Adrenal gland (tissue), 19 donors: ENCODE measurements around the gene MALT1. TPM values are rescaled to one million over a fixed set of nuclear protein-coding genes. Genes with fewer than 3 reads are reported as not detected.

Experiments used
- DNase-seq, 7 donors: peaks; one replicate each; pipeline ENCODE4 v3.0.0-alpha.2; 2019 to 2020
- H3K27ac ChIP-seq, 5 donors: fragments of 200-600 bp; sonication (generic) in 4 of 5; 1 replicate in 3 of 5; 2 replicates in 2 of 5; pipeline versions ENCODE4 v1.5.1 to v1.8.0; 2016 to 2020; ENCODE audit warnings: mild to moderate bottlenecking in 1 of 5
- H3K27me3 ChIP-seq: fragments of 200-600 bp; 2 replicates; pipeline ENCODE4 v1.8.0; 2021
- H3K36me3 ChIP-seq, 2 donors: fragments of 200-600 bp; replicated peaks in 1 of 2; 1 replicate in 1 of 2; 2 replicates in 1 of 2; pipeline versions ENCODE4 v1.5.1 to v1.8.0; 2018 to 2022
- H3K4me1 ChIP-seq, 2 donors: fragments of 200-600 bp; replicated peaks in 1 of 2; 1 replicate in 1 of 2; 2 replicates in 1 of 2; pipeline versions ENCODE4 v1.5.1 to v1.8.0; 2018 to 2021
- H3K4me3 ChIP-seq, 4 donors: fragments of 200-600 bp; sonication (generic) in 3 of 4; one replicate each; pipeline ENCODE4 v1.5.1; 2016 to 2018
- H3K9me3 ChIP-seq, 3 donors: fragments of 200-600 bp; sonication (generic) in 1 of 3; replicated peaks in 1 of 3; 1 replicate in 2 of 3; 2 replicates in 1 of 3; pipeline versions ENCODE4 v1.5.1 to v1.8.0; 2016 to 2021
- CTCF ChIP-seq, 6 experiments: fragments of 450-650 bp in 4 of 6; fragments of 200-600 bp in 2 of 6; sonication (generic) in 1 of 6; IDR thresholded peaks; 1 replicate in 5 of 6; 2 replicates in 1 of 6; pipeline versions ENCODE4 v1.5.1 to v1.8.0; 2016 to 2021; ENCODE audit warnings: antibody characterized with exemption in 6 of 6, mild to moderate bottlenecking in 2 of 6, moderate library complexity in 1 of 6
- POLR2A ChIP-seq, 2 donors: fragments of 450-650 bp; IDR thresholded peaks; one replicate each; pipeline ENCODE4 v1.6.1; 2017; ENCODE audit warnings: antibody characterized with exemption in 2 of 2, mild to moderate bottlenecking in 2 of 2, moderate library complexity in 1 of 2
- WGBS, 4 donors: extraction: QIAGEN DNeasy Blood & Tissue Kit in 2 of 4; methylation state at CpG; one replicate each; pipeline versions ENCODE4 v1.1.5 to v1.1.7; 2013 to 2017; 5-methylcytosine and 5-hydroxymethylcytosine counted together
- intact Hi-C, 2 donors: fragments of 100-400 bp; cut with DNase I; formaldehyde crosslinking; loops; one replicate each; pipeline versions ENCODE4 v1.14.1 to v1.15.0; 2022 to 2023
- long read RNA-seq, 10 donors: library from polyadenylated mRNA in 3 of 10; unstranded in 2 of 10; stranded (forward) in 1 of 10; transcript quantifications; one replicate each; pipeline ENCODE4 v2.0.0 and lab custom pipeline, GENCODE V29; 2021 to 2026
- polyA plus RNA-seq, 3 donors: library from polyadenylated mRNA; stranded (reverse); fragments of 200-250 nt in 2 of 3; fragments of 350-450 nt in 1 of 3; fragmentation: Illumina TruSeq in 1 of 3; extraction: RNeasy Lipid Tissue Mini Kit (QIAGEN cat#74804) in 1 of 3; gene quantifications; one replicate each; pipeline ENCODE4 v1.2.3, GENCODE V29; 2013 to 2014
- total RNA-seq, 9 donors: library from RNA; depleted of rRNA in 4 of 9; stranded (reverse); fragments of >200 nt in 4 of 9; fragments of 120-200 nt in 1 of 9; fragmentation: NEBNext Ultra II Directional in 1 of 9; extraction: Animal tissue kit (Norgen Biotek cat#: 25700) in 1 of 9; gene quantifications; one replicate each; pipeline versions ENCODE4 v1.1.0 to v1.2.4, GENCODE V29; 2013 to 2023
- donor health status: healthy with polysubstance abuse.
- donor health status: Bipolar disorder and iron deficiency.
- donor health status: DM: yes; HTN: yes; CAD: no.
- donor health status: DM: no; HTN: no; CAD: no.
- donor health status: DM: no; HTN: no; CAD: no.
- donor health status: DM: yes; HTN: yes; CAD: no.

MALT1 gene
- 10 to 100 TPM in 3 of 9 donors, 1 to 10 TPM in 6; 6.7 to 19.2 (median 9.8) TPM for total RNA-seq
- polyA plus RNA-seq: 1 to 10 TPM; 4.2 to 8.0 (median 4.8) TPM
- long read RNA-seq, donor 1, full-length matches to known transcripts: 1 of 1 reads
- long read RNA-seq, donor 1, partial matches to known transcripts: 0 of 1 reads
- long read RNA-seq, donor 1, other reads (novel, unspliced or antisense): 0 of 1 reads
- long read RNA-seq, donor 2: 0 reads
- long read RNA-seq, donor 3: 0 reads
- long read RNA-seq, donor 4: 0 reads
- long read RNA-seq, donor 5, full-length matches to known transcripts: 11 of 14 reads
- long read RNA-seq, donor 5, partial matches to known transcripts: 0 of 14 reads
- long read RNA-seq, donor 5, other reads (novel, unspliced or antisense): 3 of 14 reads
- long read RNA-seq, donor 6, partial matches to known transcripts: 0 of 1 reads
- long read RNA-seq, donor 6, other reads (novel, unspliced or antisense): 1 of 1 reads
- long read RNA-seq, donor 7, full-length matches to known transcripts: 2 of 2 reads
- long read RNA-seq, donor 7, partial matches to known transcripts: 0 of 2 reads
- long read RNA-seq, donor 7, other reads (novel, unspliced or antisense): 0 of 2 reads
- long read RNA-seq, donor 8: 0 reads
- long read RNA-seq, donor 9, full-length matches to known transcripts: 1 of 1 reads
- long read RNA-seq, donor 9, partial matches to known transcripts: 0 of 1 reads
- long read RNA-seq, donor 9, other reads (novel, unspliced or antisense): 0 of 1 reads
- long read RNA-seq, donor 10: 0 reads

- TF ChIP-seq CTCF (IDR thresholded peaks at IDR 0.05): no peak
- peak; percentile 82 to 92 for TF ChIP-seq POLR2A (IDR thresholded peaks at IDR 0.05)
- Histone ChIP-seq H3K27ac (peak within 1 kb of the TSS; percentile 90 to 99 (median 94)), H3K4me3 (peak within 1 kb of the TSS; percentile 49 to 98 (median 76)), H3K36me3 (no peaks in the 10 kb centered on the region), H3K27me3 (no peaks in the 10 kb centered on the region), H3K9me3 (no peaks in the 10 kb centered on the region), H3K4me1 (peaks cover 5 to 11% of the 10 kb centered on the region in 2 donors)
- 1 to 2% (median 1%) methylated on average over 11 to 60 of the region's 60 CpGs; no CpG with 5 or more reads in 1 of the 4 donors for WGBS, 4 donors
- intact Hi-C loops: loop anchor here (5.0 to 10.0 kb wide), 2 partner anchors 96 to 136 kb away; no protein-coding TSS in a partner anchor
- peak; percentile 91 to 96 (median 93) for DNase-seq
Observed at GRCh38 chr18:58671111-58671631, at the start of gene MALT1. Gene MALT1 (plus strand): TSS chr18:58671465. CDS start chr18:58671644, 179 bp downstream.

GRCh38 chr18:58624011-58624410 is 47.3 kb upstream of the MALT1 start:
- intact Hi-C loops: no loop called here
- Histone ChIP-seq H3K36me3 (no peaks in the 10 kb centered on the region), H3K4me1 (no peaks in the 10 kb centered on the region), H3K4me3 (no peak overlapping the region), H3K27ac (no peak overlapping the region), H3K27me3 (no peaks in the 10 kb centered on the region), H3K9me3 (no peaks in the 10 kb centered on the region)
- WGBS, 4 donors: 78 to 90% (median 88%) methylated on average over 6 of the region's 6 CpGs
- no peak for DNase-seq
- TF ChIP-seq POLR2A (IDR thresholded peaks at IDR 0.05): no peak
- no peak for TF ChIP-seq CTCF (IDR thresholded peaks at IDR 0.05)

- H3K9me3 ChIP-seq: no peaks in the 10 kb centered on the region
- H3K4me1 ChIP-seq: no peaks in the 10 kb centered on the region
- TF ChIP-seq CTCF (IDR thresholded peaks at IDR 0.05) (no peak), POLR2A (IDR thresholded peaks at IDR 0.05) (no peak)
- intact Hi-C loops: no loop called here
- no peaks in the 10 kb centered on the region for H3K36me3 ChIP-seq
- H3K27ac ChIP-seq: no peak overlapping the region
- 91 to 92% (median 92%) methylated on average over 10 of the region's 10 CpGs for WGBS, 4 donors
- DNase-seq: no peak
- no peak overlapping the region for H3K4me3 ChIP-seq
- no peaks in the 10 kb centered on the region for H3K27me3 ChIP-seq
Observed at GRCh38 chr18:58625839-58626238, 45.4 kb upstream of the MALT1 start.

- intact Hi-C loops: no loop called here
- Histone ChIP-seq H3K9me3 (no peaks in the 10 kb centered on the region), H3K36me3 (no peaks in the 10 kb centered on the region), H3K4me3 (no peak overlapping the region), H3K4me1 (no peaks in the 10 kb centered on the region), H3K27me3 (no peaks in the 10 kb centered on the region), H3K27ac (no peak overlapping the region)
- TF ChIP-seq CTCF (IDR thresholded peaks at IDR 0.05) (no peak), POLR2A (IDR thresholded peaks at IDR 0.05) (no peak)
- DNase-seq: no peak
- 81 to 97% (median 89%) methylated on average over 2 of the region's 2 CpGs for WGBS, 4 donors
Observed at GRCh38 chr18:58630071-58630470, 41.2 kb upstream of the MALT1 start.
